ENCODE measurements around the gene RICTOR.

DNA sequence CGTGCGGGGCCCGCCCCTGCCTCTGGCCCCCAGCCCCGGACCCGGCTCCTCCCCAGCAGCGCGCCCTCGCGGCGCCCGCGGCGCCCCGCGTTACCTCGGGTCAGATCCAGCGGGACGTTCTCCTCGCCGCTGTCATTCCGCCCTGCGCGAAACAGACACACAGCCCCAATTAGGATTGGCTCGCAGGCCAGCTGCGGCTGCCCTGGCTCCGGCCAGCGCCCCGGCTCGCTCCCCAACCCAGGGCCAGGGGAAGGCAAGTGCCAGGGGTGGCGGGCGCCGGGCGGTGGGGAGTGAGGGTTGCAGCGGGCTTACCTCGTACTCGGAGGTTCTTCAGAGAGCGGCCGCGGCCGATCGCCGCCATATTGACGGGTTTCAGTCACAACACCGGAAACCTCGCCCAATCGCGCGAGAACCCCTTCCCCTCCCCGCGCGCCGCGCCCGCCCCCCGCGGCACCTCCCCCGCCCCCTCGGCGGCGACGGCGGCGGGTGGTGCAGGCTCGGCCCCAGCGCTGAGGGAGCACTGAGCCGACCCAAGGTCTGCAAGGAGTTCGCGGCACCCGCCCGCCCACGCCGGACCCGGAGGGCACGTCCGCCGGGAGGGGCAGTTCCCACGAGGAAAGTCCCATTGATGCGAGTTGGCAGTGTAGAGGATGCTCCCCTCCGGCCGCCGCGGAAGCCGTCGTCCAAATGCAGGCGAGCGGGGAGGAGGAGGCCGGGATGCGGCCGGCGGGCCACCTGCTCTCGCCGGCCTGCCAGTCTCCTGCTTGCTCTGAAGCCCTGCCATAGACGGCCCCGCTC is at the start of gene RICTOR:
- TF ChIP-seq CTCF (IDR thresholded peaks at IDR 0.05), result no peak
- no peak for TF ChIP-seq ATF1 (CRISPR knock-in tag; IDR thresholded peaks at IDR 0.05)
- TF ChIP-seq, protein P1, sequence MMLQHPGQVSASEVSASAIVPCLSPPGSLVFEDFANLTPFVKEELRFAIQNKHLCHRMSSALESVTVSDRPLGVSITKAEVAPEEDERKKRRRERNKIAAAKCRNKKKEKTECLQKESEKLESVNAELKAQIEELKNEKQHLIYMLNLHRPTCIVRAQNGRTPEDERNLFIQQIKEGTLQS (CRISPR knock-in tag; conservative IDR thresholded peaks at IDR 0.05), result no peak
- no peak for TF ChIP-seq NR1H2 (CRISPR knock-in tag; IDR thresholded peaks at IDR 0.05)
- TF ChIP-seq TCF7 (CRISPR knock-in tag; IDR thresholded peaks at IDR 0.05; ENCODE audit: low read depth), result 0 out of 2 replicates have a peak, but pooled peaks have one; percentile 23
- no peak for TF ChIP-seq JUN (CRISPR knock-in tag; IDR thresholded peaks at IDR 0.05)
